ENCODE measurements around the gene ENTREP3. TPM values are rescaled to one million over a fixed set of nuclear protein-coding genes. Genes with fewer than 3 reads are reported as not detected.
"Not testable (repeated sequence)": the region's sequence is repeated elsewhere in the genome, so short reads cannot be mapped to it uniquely, and the experiment has no call there.

Gene ENTREP3
- total RNA-seq, 4 donors from 2014 or later: 7.9 to 22.3 (median 18.8) TPM

GRCh38 chr1:155223047-155223446 lies 32.2 kb downstream of the ENTREP3 start:
- no peak overlapping the region for H3K27ac ChIP-seq
- TF ChIP-seq CTCF (IDR thresholded peaks at IDR 0.05 in 4 of 5, conservative IDR thresholded peaks at IDR 0.05 in 1 of 5) (no peak), POLR2A (IDR thresholded peaks at IDR 0.05) (no peak)
- no peak for DNase-seq
- no peaks in the 10 kb centered on the region for H3K27me3 ChIP-seq
- no peaks in the 10 kb centered on the region for H3K9me3 ChIP-seq
- in situ Hi-C loops (cut with MboI; ENCODE audit: low sequenced_read_pairs in 4 of 4): no loop called here
- no peaks in the 10 kb centered on the region for H3K36me3 ChIP-seq
- H3K4me3 ChIP-seq: no peak overlapping the region
- intact Hi-C loops (cut with DNase I; ENCODE audit: low total_unique reads): no loop called here
- ATAC-seq: no peak
- peaks cover 8 to 13% of the 10 kb centered on the region in 2 donors for H3K4me1 ChIP-seq

GRCh38 chr1:155220211-155220965 lies 34.9 kb downstream of the ENTREP3 start:
- H3K4me3 ChIP-seq; DNase-seq; H3K27ac ChIP-seq; H3K4me1 ChIP-seq; H3K36me3 ChIP-seq; H3K9me3 ChIP-seq; H3K27me3 ChIP-seq; intact Hi-C loops (cut with DNase I; ENCODE audit: low total_unique reads); in situ Hi-C loops (cut with MboI; ENCODE audit: low sequenced_read_pairs in 4 of 4); ATAC-seq: not testable (repeated sequence)

- Histone ChIP-seq H3K4me1 (no peaks in the 10 kb centered on the region), H3K4me3 (peak overlapping the region in 3 of 4 donors; percentile 1 to 39 (median 23)), H3K36me3 (no peaks in the 10 kb centered on the region), H3K9me3 (no peaks in the 10 kb centered on the region), H3K27ac (peak overlapping the region in 1 of 4 donors; percentile 18), H3K27me3 (no peaks in the 10 kb centered on the region)
- intact Hi-C loops (cut with DNase I; ENCODE audit: low total_unique reads) (loop anchor here (1.0 kb wide), 1 partner anchor 22 kb away; a partner anchor contains a TSS), in situ Hi-C loops (cut with MboI; ENCODE audit: low sequenced_read_pairs in 4 of 4) (no loop called here)
- ATAC-seq: peak in 1 of 2 donors; percentile 22
- TF ChIP-seq POLR2A (IDR thresholded peaks at IDR 0.05) (no peak), CTCF (IDR thresholded peaks at IDR 0.05 in 4 of 5, conservative IDR thresholded peaks at IDR 0.05 in 1 of 5) (no peak)
- no peak for DNase-seq
These were observed 35.7 kb downstream of the ENTREP3 start for GRCh38 chr1:155219592-155220031.

- ATAC-seq (peak; percentile 77 to 80), DNase-seq (peak in 1 of 2 donors; percentile 40)
- Histone ChIP-seq H3K4me3 (peak overlapping the region; percentile 1 to 39 (median 13)), H3K27ac (peak overlapping the region in 1 of 4 donors; percentile 18), H3K9me3 (no peaks in the 10 kb centered on the region), H3K36me3 (no peaks in the 10 kb centered on the region), H3K4me1 (no peaks in the 10 kb centered on the region), H3K27me3 (no peaks in the 10 kb centered on the region)
- intact Hi-C loops (cut with DNase I; ENCODE audit: low total_unique reads): loop anchor here (1.0 kb wide), 1 partner anchor 22 kb away; a partner anchor contains a TSS
- TF ChIP-seq CTCF (IDR thresholded peaks at IDR 0.05 in 4 of 5, conservative IDR thresholded peaks at IDR 0.05 in 1 of 5) (no peak), POLR2A (IDR thresholded peaks at IDR 0.05) (no peak)
- in situ Hi-C loops (cut with MboI; ENCODE audit: low sequenced_read_pairs in 4 of 4): no loop called here
These were observed 36.3 kb downstream of the ENTREP3 start for GRCh38 chr1:155218854-155219591.

- DNase-seq; in situ Hi-C loops (cut with MboI; ENCODE audit: low sequenced_read_pairs in 4 of 4); H3K4me1 ChIP-seq; intact Hi-C loops (cut with DNase I; ENCODE audit: low total_unique reads); ATAC-seq; H3K4me3 ChIP-seq; H3K27me3 ChIP-seq; H3K36me3 ChIP-seq; H3K27ac ChIP-seq; H3K9me3 ChIP-seq: not testable (repeated sequence)
These were observed 40.6 kb downstream of the ENTREP3 start for GRCh38 chr1:155214702-155215101.

- H3K27me3 ChIP-seq; H3K4me3 ChIP-seq; DNase-seq; in situ Hi-C loops (cut with MboI; ENCODE audit: low sequenced_read_pairs in 4 of 4); intact Hi-C loops (cut with DNase I; ENCODE audit: low total_unique reads); ATAC-seq; H3K27ac ChIP-seq; H3K36me3 ChIP-seq; H3K9me3 ChIP-seq: not testable (repeated sequence)
- H3K4me1 ChIP-seq: peaks cover 16 to 23% of the 10 kb centered on the region in 2 donors
These were observed 43.2 kb downstream of the ENTREP3 start for GRCh38 chr1:155212051-155212440.

GRCh38 chr1:155211381-155212050 lies 43.8 kb downstream of the ENTREP3 start:
- H3K27me3 ChIP-seq; H3K4me3 ChIP-seq; H3K36me3 ChIP-seq; DNase-seq; intact Hi-C loops (cut with DNase I; ENCODE audit: low total_unique reads); H3K27ac ChIP-seq; in situ Hi-C loops (cut with MboI; ENCODE audit: low sequenced_read_pairs in 4 of 4); ATAC-seq; H3K9me3 ChIP-seq: not testable (repeated sequence)
- H3K4me1 ChIP-seq: peaks cover 16 to 28% of the 10 kb centered on the region in 2 donors
